NB4 (cell line): ENCODE results near the gene CHAF1A.

ENCODE experiments used
- DNase-seq: peaks from one replicate; pipeline ENCODE4 v3.0.0; 2010; ENCODE audit warnings: low read depth
- H3K4me3 ChIP-seq: one replicate; pipeline ENCODE4 v1.5.1; 2011; ENCODE audit warnings: mild to moderate bottlenecking, low read depth, low read length, moderate library complexity
- CTCF ChIP-seq: IDR thresholded peaks from one replicate; pipeline ENCODE4 v1.5.1; 2012; ENCODE audit warnings: low read depth, low read length
- MAX ChIP-seq: IDR thresholded peaks from 2 replicates; pipeline ENCODE4 v1.6.1; 2011; ENCODE audit warnings: low read depth, low read length
- MYC ChIP-seq: IDR thresholded peaks from 2 replicates; pipeline ENCODE4 v1.6.1; 2011; ENCODE audit warnings: low read depth, low read length
- POLR2A ChIP-seq: IDR thresholded peaks from 2 replicates; pipeline ENCODE4 v1.6.1; 2011; ENCODE audit warnings: mild to moderate bottlenecking; ENCODE audit not compliant: insufficient read length; ENCODE audit errors: extremely low read depth

CHAF1A gene

GRCh38 chr19:4369109-4369887 lies 33.1 kb upstream of the CHAF1A start:
- no peak for TF ChIP-seq CTCF
- TF ChIP-seq MAX: no peak
- no peak for TF ChIP-seq POLR2A
- no peak for TF ChIP-seq MYC
- DNase-seq: no peak
- H3K4me3 ChIP-seq: no peak overlapping the region

GRCh38 chr19:4369888-4370260 lies 32.6 kb upstream of the CHAF1A start:
- TF ChIP-seq MYC: no peak
- no peak for TF ChIP-seq POLR2A
- no peak for TF ChIP-seq MAX
- peak; percentile 3 for TF ChIP-seq CTCF
- no peak for DNase-seq
- H3K4me3 ChIP-seq: no peak overlapping the region

- no peak overlapping the region for H3K4me3 ChIP-seq
- DNase-seq: no peak
Measured at GRCh38 chr19:4370418-4371041, 31.9 kb upstream of the CHAF1A start.

GRCh38 chr19:4371247-4372164 lies 30.9 kb upstream of the CHAF1A start:
- no peak for TF ChIP-seq MAX
- TF ChIP-seq POLR2A: no peak
- TF ChIP-seq MYC: no peak
- no peak for TF ChIP-seq CTCF
- H3K4me3 ChIP-seq: no peak overlapping the region
- no peak for DNase-seq

More at GRCh38 chr19:4370418-4371041, 31.9 kb upstream of the CHAF1A start:
- TF ChIP-seq MAX (no peak), MYC (no peak), CTCF (no peak), POLR2A (no peak)

GRCh38 chr19:4372165-4373012 lies 30.1 kb upstream of the CHAF1A start:
- DNase-seq: no peak
- no peak for TF ChIP-seq MYC
- no peak for TF ChIP-seq CTCF
- TF ChIP-seq POLR2A: no peak
- no peak for TF ChIP-seq MAX

More at GRCh38 chr19:4372165-4373012, 30.1 kb upstream of the CHAF1A start:
- no peak overlapping the region for H3K4me3 ChIP-seq
